ENCODE data around the gene TSPAN16. TPM values are rescaled to one million over a fixed set of nuclear protein-coding genes. Genes with fewer than 3 reads are reported as not detected.

The TSPAN16 gene
- total RNA-seq, 1 experiment from 2014 or later: not detected

DNA sequence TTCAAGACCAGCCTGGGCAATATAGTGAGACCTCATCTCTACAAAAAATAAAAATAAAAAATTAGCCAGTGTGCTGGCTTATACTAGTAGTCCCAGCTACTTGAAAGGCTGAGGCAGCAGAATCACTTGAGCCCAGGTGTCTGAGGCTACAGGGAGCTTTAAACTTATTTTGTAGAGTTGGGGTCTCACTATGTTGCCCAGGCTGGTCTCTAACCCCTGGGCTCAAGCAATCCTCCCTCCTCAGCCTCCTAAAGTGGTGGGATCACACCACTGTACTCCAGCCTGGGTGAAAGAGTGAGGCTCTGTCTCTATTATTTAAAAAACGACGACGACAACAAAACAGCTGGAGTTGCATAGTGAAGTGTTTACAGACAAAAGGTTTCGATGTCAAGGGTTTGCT, 35.5 kb downstream of the TSPAN16 start (continued):
- TF ChIP-seq, protein P1, sequence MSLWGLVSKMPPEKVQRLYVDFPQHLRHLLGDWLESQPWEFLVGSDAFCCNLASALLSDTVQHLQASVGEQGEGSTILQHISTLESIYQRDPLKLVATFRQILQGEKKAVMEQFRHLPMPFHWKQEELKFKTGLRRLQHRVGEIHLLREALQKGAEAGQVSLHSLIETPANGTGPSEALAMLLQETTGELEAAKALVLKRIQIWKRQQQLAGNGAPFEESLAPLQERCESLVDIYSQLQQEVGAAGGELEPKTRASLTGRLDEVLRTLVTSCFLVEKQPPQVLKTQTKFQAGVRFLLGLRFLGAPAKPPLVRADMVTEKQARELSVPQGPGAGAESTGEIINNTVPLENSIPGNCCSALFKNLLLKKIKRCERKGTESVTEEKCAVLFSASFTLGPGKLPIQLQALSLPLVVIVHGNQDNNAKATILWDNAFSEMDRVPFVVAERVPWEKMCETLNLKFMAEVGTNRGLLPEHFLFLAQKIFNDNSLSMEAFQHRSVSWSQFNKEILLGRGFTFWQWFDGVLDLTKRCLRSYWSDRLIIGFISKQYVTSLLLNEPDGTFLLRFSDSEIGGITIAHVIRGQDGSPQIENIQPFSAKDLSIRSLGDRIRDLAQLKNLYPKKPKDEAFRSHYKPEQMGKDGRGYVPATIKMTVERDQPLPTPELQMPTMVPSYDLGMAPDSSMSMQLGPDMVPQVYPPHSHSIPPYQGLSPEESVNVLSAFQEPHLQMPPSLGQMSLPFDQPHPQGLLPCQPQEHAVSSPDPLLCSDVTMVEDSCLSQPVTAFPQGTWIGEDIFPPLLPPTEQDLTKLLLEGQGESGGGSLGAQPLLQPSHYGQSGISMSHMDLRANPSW (CRISPR knock-in tag; conservative IDR thresholded peaks at IDR 0.05; ENCODE audit: low read depth): no peak
- TF ChIP-seq, protein P2, sequence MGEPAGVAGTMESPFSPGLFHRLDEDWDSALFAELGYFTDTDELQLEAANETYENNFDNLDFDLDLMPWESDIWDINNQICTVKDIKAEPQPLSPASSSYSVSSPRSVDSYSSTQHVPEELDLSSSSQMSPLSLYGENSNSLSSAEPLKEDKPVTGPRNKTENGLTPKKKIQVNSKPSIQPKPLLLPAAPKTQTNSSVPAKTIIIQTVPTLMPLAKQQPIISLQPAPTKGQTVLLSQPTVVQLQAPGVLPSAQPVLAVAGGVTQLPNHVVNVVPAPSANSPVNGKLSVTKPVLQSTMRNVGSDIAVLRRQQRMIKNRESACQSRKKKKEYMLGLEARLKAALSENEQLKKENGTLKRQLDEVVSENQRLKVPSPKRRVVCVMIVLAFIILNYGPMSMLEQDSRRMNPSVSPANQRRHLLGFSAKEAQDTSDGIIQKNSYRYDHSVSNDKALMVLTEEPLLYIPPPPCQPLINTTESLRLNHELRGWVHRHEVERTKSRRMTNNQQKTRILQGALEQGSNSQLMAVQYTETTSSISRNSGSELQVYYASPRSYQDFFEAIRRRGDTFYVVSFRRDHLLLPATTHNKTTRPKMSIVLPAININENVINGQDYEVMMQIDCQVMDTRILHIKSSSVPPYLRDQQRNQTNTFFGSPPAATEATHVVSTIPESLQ (CRISPR knock-in tag; IDR thresholded peaks at IDR 0.05): no peak
- TF ChIP-seq SP1 (CRISPR knock-in tag; conservative IDR thresholded peaks at IDR 0.05): no peak
- no peak for TF ChIP-seq PREB (CRISPR knock-in tag; IDR thresholded peaks at IDR 0.05; ENCODE audit: borderline replicate concordance)
- no peak for TF ChIP-seq HMGA2 (CRISPR knock-in tag; IDR thresholded peaks at IDR 0.05)
- no peak for TF ChIP-seq NR3C1 (CRISPR knock-in tag; conservative IDR thresholded peaks at IDR 0.05; ENCODE audit: low read depth)
- TF ChIP-seq, protein P3, sequence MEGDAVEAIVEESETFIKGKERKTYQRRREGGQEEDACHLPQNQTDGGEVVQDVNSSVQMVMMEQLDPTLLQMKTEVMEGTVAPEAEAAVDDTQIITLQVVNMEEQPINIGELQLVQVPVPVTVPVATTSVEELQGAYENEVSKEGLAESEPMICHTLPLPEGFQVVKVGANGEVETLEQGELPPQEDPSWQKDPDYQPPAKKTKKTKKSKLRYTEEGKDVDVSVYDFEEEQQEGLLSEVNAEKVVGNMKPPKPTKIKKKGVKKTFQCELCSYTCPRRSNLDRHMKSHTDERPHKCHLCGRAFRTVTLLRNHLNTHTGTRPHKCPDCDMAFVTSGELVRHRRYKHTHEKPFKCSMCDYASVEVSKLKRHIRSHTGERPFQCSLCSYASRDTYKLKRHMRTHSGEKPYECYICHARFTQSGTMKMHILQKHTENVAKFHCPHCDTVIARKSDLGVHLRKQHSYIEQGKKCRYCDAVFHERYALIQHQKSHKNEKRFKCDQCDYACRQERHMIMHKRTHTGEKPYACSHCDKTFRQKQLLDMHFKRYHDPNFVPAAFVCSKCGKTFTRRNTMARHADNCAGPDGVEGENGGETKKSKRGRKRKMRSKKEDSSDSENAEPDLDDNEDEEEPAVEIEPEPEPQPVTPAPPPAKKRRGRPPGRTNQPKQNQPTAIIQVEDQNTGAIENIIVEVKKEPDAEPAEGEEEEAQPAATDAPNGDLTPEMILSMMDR (IDR thresholded peaks at IDR 0.05): no peak

DNA sequence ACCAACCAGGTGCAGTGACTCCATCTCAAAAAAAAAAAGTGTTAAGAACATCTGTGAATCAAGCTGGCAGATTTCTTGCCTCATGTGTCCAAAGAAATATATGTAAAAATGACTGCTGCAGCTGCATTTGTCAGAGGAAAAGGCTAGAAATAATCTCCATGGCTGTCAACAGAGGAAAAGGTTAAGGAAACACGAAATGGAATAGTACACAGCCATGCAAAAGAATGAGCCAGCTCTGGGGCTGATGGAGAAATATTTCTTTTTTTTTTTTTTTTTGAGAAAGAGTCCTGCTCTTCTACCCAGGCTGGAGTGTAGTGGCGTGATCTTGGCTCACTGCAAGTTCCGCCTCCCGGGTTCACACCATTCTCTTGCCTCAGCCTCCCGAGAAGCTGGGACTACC, 36.9 kb downstream of the TSPAN16 start:
- ChIA-PET POLR2A (no interaction called here), CTCF (no interaction called here)
- no peak overlapping the region for H3K27ac Mint-ChIP-seq
- ATAC-seq: no peak
- DNase-seq (ENCODE audit: low spot score): no peak
- H3K36me3 Mint-ChIP-seq: peaks cover 21% of the 10 kb centered on the region
- no peaks in the 10 kb centered on the region for H3K4me1 Mint-ChIP-seq
- no peaks in the 10 kb centered on the region for H3K9me3 Mint-ChIP-seq
- no peaks in the 10 kb centered on the region for H3K27me3 Mint-ChIP-seq (ENCODE audit: low read depth)
- H3K4me3 Mint-ChIP-seq: no peak overlapping the region
- TF ChIP-seq, protein P4, sequence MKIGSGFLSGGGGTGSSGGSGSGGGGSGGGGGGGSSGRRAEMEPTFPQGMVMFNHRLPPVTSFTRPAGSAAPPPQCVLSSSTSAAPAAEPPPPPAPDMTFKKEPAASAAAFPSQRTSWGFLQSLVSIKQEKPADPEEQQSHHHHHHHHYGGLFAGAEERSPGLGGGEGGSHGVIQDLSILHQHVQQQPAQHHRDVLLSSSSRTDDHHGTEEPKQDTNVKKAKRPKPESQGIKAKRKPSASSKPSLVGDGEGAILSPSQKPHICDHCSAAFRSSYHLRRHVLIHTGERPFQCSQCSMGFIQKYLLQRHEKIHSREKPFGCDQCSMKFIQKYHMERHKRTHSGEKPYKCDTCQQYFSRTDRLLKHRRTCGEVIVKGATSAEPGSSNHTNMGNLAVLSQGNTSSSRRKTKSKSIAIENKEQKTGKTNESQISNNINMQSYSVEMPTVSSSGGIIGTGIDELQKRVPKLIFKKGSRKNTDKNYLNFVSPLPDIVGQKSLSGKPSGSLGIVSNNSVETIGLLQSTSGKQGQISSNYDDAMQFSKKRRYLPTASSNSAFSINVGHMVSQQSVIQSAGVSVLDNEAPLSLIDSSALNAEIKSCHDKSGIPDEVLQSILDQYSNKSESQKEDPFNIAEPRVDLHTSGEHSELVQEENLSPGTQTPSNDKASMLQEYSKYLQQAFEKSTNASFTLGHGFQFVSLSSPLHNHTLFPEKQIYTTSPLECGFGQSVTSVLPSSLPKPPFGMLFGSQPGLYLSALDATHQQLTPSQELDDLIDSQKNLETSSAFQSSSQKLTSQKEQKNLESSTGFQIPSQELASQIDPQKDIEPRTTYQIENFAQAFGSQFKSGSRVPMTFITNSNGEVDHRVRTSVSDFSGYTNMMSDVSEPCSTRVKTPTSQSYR (CRISPR knock-in tag; IDR thresholded peaks at IDR 0.05): no peak
- no peak for TF ChIP-seq ZBTB21 (CRISPR knock-in tag; IDR thresholded peaks at IDR 0.05; ENCODE audit: borderline replicate concordance)
- TF ChIP-seq MLX (CRISPR knock-in tag; IDR thresholded peaks at IDR 0.05): no peak
- no peak for TF ChIP-seq E2F5 (CRISPR knock-in tag; IDR thresholded peaks at IDR 0.05)
- no peak for TF ChIP-seq TEAD1 (CRISPR knock-in tag; IDR thresholded peaks at IDR 0.05)
- TF ChIP-seq SMAD4 (CRISPR knock-in tag; IDR thresholded peaks at IDR 0.05): no peak
- TF ChIP-seq ATF1 (CRISPR knock-in tag; IDR thresholded peaks at IDR 0.05): no peak
- TF ChIP-seq, protein P5, sequence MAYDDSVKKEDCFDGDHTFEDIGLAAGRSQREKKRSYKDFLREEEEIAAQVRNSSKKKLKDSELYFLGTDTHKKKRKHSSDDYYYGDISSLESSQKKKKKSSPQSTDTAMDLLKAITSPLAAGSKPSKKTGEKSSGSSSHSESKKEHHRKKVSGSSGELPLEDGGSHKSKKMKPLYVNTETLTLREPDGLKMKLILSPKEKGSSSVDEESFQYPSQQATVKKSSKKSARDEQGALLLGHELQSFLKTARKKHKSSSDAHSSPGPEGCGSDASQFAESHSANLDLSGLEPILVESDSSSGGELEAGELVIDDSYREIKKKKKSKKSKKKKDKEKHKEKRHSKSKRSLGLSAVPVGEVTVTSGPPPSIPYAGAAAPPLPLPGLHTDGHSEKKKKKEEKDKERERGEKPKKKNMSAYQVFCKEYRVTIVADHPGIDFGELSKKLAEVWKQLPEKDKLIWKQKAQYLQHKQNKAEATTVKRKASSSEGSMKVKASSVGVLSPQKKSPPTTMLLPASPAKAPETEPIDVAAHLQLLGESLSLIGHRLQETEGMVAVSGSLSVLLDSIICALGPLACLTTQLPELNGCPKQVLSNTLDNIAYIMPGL (CRISPR knock-in tag; IDR thresholded peaks at IDR 0.05): no peak
- no peak for TF ChIP-seq CREM (CRISPR knock-in tag; IDR thresholded peaks at IDR 0.05)
- TF ChIP-seq, protein P6, sequence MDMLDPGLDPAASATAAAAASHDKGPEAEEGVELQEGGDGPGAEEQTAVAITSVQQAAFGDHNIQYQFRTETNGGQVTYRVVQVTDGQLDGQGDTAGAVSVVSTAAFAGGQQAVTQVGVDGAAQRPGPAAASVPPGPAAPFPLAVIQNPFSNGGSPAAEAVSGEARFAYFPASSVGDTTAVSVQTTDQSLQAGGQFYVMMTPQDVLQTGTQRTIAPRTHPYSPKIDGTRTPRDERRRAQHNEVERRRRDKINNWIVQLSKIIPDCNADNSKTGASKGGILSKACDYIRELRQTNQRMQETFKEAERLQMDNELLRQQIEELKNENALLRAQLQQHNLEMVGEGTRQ (CRISPR knock-in tag; IDR thresholded peaks at IDR 0.05): no peak
- TF ChIP-seq HMGA2 (CRISPR knock-in tag; IDR thresholded peaks at IDR 0.05): no peak

Data from WTC11 (cell line).